Measurements from ENCODE around the gene WDR7.

GRCh38 chr18:56975276-56975675 is 324.1 kb downstream of the WDR7 start:
- TF ChIP-seq CTCF (IDR thresholded peaks at IDR 0.05; ENCODE audit: low read depth, low read length), result no peak
- TF ChIP-seq EZH2phosphoT487 (IDR thresholded peaks at IDR 0.05; ENCODE audit: low read depth), result no peak

All from OCI-LY3 (cell line).